HG03139 (cell line): Measurements from ENCODE around the gene LENG9.

ENCODE experiments used
- ATAC-seq: cut with Tn5 transposase; IDR thresholded peaks from one replicate; pipeline ENCODE4 v1.9.1; 2021; ENCODE audit not compliant: unreplicated experiment

Gene LENG9

GRCh38 chr19:54424660-54425381, 38.8 kb downstream of the LENG9 start:
- no peak for ATAC-seq

- no peak for ATAC-seq
Observed at GRCh38 chr19:54424201-54424600, 39.4 kb downstream of the LENG9 start.

- no peak for ATAC-seq
Observed at GRCh38 chr19:54422136-54422535, 41.4 kb downstream of the LENG9 start.

- ATAC-seq = no peak
Observed at GRCh38 chr19:54421521-54421920, 42.1 kb downstream of the LENG9 start.

GRCh38 chr19:54421169-54421516, 42.4 kb downstream of the LENG9 start:
- no peak for ATAC-seq

- ATAC-seq = no peak
Observed at GRCh38 chr19:54420383-54421168, 43.0 kb downstream of the LENG9 start.

- no peak for ATAC-seq
Observed at GRCh38 chr19:54420068-54420382, 43.6 kb downstream of the LENG9 start.

GRCh38 chr19:54418930-54419800, 44.4 kb downstream of the LENG9 start:
- no peak for ATAC-seq

GRCh38 chr19:54418030-54418929, 45.3 kb downstream of the LENG9 start:
- ATAC-seq = no peak

- no peak for ATAC-seq
Observed at GRCh38 chr19:54416695-54417491, 46.7 kb downstream of the LENG9 start.

GRCh38 chr19:54415901-54416673, 47.5 kb downstream of the LENG9 start:
- no peak for ATAC-seq

- no peak for ATAC-seq
Observed at GRCh38 chr19:54415208-54415900, 48.2 kb downstream of the LENG9 start, which contains the start of gene TTYH1. TSS of gene TTYH1 (plus strand) at chr19:54415464. CDS start at chr19:54415553, 89 bp downstream.

GRCh38 chr19:54414156-54414555, 49.4 kb downstream of the LENG9 start:
- ATAC-seq = no peak

GRCh38 chr19:54412877-54413276, 50.7 kb downstream of the LENG9 start:
- no peak for ATAC-seq
